NK-92 (cell line): ENCODE results near the gene KYNU.
"Not testable (repeated sequence)": the region's sequence is repeated elsewhere in the genome, so short reads cannot be mapped to it uniquely, and the experiment has no call there.

ENCODE experiments used
- DNase-seq: peaks from one replicate; lab custom pipeline; 2025; ENCODE audit not compliant: unreplicated experiment; lab: John Stamatoyannopoulos, UW

KYNU gene

DNA sequence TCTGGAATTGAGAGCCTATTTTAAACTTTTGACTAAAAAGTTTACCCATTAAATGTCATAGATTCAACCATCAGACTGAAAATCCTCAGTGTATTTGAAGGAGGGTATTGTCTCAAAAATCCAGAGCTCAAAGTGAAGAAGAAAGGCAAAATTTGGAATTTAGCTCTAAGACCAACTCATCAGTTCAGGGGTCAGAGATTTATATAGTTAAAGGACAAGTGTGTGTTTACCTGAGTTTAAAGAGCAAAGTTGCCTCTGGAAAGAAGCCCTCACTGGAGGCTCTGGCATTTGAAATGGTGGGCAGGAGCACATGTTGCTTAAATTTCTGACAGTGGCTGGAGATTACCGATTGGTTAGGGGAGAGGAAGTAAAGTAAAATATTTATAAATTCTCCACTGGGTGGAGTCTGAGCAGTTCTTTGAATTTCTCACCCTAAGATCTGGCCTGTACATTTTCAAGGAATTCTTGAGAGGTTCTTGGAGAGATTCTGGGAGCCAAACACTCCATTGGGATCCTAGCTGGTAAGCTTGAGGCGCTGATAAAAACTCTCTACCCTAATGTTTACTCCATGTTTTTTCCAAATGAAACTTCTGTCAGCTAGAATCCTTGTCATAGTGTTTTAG, at the start of gene KYNU:
TSS of gene KYNU (plus strand) at position 449 of the 623 bp plus-strand sequence. CDS start 7,704 bp downstream, outside the sequence.
- no peak for DNase-seq

DNA sequence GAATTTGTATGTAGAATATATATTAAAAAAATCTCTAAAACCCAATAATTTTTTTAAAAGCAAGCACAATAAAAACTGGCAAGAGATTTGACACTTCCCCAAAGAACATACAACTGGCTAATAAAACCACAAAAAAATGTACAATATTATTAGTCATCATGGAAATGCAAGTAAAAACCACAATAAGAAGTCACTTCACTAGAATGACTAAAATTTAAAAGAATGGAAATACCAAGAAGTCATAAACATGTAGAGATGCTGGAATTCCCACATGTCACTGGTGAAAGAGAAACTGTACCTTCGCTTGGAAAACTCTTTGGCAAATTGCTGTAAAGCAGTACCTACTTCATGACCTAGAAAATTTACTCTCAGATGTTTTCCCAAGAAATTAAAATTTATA, 43.4 kb upstream of the KYNU start:
- DNase-seq = no peak

DNA sequence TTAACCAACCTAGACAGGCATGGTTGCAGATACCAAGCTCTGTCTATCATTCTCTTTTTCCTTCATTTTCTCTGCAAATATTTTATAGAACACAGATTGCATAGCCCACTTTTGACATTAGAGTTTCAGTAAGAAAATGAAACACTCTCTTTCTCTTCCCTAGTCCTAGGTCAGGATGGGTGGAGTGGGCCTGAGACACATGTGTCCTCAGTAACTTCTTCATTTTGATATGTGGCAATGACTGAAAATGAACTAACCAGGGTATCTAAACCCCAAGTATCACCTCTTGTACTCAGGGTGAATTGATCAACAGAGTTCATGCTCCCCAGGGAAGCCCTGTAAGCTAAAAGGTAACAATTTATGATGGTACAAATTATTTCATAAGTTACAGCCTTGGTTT, 37.0 kb upstream of the KYNU start:
- DNase-seq = no peak

DNA sequence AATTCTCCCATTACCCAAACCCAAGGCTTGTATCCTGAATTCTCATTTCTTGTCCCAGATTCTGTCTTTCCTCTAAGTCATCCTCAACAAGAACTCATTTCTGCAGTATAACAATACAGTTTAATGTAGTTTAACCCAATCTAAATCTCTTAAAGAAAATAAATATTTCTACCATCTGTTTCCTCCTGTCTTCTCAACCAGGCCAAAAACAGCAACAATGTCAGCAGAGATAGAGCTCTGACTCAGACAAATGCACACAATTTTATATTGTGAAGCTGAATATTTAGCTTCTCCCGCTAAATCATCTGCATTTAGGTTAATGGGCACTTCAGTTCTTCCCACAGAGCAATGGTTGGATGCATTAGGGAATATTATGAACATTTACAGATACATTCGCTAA, 35.7 kb upstream of the KYNU start:
- DNase-seq = no peak

DNA sequence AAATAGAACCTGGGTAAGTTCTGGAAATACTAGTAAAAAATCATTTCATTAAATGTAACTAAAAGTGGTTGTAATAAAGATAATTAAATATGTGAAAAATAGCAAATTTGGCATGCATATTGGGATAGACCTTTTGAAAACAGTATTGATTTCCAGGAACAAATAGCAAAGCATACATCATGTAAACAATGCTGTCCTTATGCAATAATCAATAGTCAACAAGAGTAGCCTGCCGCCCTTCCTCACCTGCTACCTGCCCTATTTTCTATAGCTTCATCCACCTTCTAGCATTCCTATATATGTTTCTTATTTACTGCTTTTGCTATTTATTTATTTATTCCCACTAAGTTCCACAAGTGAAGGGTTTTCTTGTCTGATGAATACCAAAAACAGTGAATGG, 35.1 kb upstream of the KYNU start:
- no peak for DNase-seq

DNA sequence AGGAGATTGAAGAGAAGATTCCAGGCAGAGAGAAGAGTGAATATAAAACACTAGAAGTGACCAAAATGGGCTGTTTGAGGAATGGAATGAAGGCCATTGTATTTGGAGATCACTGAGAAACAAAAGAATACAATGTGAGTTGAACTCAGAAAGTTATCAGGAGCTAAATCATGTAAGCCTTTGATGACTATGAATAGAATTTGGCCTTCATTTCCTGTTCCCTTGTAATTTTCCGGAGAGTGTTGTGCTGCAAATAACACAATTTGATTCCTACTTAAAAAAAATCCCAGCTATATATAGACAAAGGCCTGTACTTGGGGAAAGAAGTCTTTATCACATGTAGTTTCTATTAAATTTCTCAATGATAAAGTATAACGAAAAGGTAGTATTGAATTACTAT, 33.7 kb upstream of the KYNU start:
- DNase-seq = no peak

DNA sequence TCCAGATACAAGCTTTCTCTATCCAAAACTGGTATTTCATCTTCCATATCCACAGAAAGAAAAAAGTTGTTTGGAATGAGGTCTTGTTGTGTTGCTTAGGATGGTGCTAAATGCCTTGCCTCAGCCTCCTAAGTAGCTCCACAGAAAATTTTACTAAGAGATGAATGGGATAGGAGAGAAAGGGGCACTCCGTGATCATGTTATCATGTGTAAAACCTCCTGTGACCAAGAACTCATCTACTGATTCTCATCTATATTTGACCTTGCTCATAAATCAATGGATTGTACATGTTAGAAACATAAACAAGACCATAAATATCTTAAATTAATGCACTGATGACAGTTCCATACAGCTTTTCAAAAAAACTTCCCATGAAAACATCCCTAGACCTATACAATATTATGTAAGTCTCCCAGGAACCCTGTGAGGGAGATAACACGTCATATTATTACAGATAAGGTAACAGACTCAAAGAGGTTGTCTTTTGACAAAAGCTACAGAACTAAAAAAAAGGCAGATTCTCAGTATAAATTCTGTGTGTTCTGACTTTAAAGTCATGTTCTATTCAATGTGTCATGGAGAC, 29.3 kb upstream of the KYNU start:
- no peak for DNase-seq

DNA sequence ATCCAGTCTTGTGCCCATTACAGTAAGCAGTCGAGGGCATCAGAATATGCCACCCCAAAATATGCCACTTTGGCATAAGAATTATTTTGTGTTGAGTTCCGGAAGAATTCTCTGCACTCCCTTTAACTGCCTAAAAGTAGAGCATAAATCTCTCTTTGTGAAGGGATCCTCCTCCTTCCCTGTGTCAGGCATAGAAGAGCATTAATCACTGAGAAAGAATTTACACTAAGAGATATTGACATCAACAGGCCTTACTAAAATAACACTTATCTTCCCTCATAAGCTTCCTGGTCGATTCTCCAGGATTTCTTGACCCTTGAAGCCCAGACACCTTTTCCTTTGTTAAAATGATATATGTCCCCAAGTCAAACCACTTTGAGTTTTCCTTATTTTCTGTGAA, 27.6 kb upstream of the KYNU start:
- no peak for DNase-seq

DNA sequence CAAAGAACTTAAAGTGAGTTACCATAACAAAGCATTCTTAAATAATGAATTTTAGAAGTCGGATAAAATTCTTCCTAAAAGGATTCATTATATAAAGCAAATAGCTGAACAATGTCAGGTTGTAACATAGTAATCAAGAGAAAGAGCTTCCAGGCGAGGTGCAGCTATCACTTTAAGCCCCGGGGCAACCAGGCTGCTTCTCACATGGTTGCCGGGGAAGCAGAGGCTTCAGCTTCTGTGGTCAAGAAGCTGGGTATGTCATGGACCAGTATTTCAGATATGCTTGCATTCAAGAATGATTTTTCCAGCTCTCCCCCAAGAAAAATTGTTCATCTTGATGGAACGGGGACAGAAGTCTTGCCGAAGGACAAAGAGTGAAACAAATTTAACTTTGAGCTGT, 23.6 kb upstream of the KYNU start:
- no peak for DNase-seq

DNA sequence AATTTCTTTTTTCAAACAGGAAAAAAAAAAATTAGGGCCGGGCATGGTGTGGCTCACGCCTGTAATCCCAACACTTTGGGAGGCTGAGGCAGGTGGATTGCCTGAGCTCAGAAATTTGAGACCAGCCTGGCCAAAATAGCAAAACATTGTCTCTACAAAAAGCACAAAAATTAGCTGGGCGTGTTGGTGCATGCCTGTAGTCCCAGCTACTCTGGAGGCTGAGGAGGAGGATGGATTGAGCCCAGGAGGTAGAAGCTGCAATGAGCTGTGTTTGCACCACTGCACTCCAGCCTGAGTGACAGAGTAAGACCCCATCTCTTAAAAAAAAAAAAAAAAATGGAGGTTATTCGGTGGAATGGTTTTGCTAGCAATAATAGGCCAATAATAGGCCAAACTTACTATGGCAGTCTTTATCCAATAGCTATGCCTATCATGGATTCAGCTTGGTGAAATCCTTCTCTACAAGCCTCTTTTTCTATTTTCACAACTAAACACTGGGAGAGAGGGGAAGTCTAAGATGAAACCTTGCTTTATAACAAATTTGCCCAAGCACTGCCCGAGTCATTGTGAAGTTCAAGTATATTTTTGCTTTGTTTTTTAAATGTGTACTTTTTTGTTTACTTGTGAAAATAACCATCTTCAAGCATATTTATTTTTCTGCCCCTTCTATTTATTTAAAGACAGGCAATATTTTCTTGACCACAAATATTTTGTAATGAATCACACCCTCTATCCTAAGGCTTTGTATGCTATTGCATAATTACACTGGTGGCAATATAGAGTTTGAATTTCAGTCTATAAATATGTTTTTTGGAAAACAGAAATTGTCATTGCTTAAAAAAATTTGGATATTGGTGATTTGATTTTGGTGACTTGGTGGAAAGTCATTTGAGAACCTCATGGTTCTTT, 20.0 kb upstream of the KYNU start:
- no peak for DNase-seq

DNA sequence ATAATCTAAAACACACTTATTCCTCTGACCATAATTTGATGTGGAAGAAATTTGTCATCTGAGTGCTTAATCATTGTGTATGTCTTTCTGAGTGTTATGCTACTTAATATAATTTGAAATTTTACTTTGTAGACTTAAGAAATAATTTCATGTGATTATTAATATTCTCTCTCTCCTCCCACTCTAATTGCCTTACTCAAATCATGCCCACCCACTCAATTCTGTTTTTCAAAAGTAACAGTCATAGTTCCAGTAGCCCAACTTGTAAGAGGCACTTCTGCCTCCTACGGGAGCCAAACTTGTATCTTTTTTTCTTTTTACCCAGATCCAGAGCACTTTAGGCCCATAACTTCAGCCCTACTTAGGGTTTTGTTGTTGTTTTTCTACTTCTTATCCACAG, 18.5 kb upstream of the KYNU start:
- no peak for DNase-seq

DNA sequence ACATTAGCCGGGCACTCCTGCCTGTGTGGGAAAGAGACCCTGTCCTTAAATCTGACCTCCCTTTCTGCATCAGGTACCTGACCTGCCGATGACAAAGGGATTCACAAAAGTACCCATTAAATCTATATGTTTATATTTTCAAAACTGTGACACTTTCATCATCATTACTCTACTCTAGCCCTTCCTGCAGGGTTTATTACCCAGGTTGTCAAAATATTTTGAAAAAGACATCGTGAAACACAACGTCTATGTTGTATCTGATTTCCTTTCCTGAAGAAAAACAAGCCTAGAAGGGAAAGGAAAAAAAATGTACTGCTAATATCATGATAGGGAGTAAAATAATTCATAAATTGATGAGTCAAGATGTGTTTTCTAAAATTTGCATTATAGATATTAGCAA, 15.2 kb upstream of the KYNU start:
- DNase-seq = no peak

DNA sequence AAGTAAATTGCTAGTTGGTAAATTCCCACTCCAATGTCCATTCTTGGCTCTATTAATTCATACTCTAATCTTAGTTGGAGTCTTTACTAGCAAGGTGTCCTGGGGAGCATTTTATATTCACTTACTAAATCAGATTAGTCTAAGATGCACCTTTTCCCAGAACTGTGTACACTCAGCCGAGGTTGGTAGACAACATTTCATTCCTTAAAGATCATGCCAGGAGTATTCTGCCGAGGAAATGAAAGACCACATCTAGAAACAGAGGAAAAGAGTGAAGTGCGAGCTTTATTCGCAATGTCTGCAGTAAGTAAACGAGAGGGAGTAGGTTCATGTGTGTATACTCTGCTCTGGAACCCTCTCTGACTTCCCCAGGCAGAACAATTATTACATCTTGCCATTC, 14.6 kb upstream of the KYNU start:
- no peak for DNase-seq

DNA sequence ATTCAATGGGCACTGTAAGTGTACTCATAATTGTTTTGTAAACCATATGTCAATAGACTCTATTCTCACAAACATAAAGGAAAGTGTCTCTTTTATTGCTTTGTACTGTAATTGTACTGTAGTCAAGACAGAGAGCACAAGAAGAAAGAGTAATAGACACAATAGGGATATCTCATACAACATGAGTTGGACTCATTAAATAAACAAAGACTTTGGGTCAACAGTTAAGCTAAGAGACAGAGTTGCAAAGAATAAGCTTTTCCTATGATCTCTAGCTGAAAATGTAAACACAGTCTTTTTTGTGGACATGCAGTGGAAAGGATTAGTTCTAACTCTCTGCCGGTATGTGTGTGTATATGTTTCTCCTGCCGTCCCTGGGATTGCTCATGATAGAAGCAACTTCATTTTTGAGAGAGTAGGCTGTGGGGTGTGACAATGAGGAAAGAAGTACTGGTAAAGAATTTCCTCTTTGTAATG, 13.9 kb upstream of the KYNU start:
- DNase-seq = no peak

DNA sequence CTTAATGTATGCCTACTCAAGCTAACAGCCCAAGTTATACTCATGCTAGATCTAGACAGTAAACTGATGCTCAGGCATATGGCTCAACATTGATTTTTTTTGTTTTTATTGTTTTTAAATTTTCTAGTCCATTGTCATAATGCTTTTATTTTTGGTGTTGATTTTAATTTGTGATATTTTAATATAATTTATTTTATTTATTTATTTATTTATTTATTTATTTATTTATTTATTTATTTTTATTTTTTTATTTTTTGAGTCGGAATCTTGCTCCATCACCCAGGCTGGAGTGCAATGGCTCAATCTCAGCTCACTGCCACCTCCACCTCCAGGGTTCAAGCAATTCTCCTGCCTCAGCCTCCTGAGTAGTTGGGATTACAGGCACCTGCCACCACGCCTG, 12.9 kb upstream of the KYNU start:
- not testable (repeated sequence) for DNase-seq

DNA sequence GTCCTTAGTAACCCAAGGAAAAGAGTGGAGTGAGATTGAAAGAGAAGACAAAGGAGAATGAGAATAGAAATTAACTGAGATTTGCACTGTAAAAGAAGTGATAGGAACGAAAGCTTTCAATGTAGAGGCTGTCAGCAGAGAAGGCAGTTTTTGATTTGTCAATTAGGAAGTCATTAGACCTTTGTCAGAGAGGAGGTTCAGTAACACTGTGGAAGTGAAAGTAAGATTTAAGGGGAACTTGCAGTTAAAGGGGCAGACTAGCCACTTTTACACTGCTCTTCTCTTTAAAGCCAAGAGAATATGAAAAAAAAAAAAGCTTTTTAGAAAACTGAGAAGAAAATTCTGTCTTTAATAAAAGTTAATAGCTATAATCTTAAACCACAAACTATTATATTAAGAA, 11.5 kb upstream of the KYNU start:
- no peak for DNase-seq

DNA sequence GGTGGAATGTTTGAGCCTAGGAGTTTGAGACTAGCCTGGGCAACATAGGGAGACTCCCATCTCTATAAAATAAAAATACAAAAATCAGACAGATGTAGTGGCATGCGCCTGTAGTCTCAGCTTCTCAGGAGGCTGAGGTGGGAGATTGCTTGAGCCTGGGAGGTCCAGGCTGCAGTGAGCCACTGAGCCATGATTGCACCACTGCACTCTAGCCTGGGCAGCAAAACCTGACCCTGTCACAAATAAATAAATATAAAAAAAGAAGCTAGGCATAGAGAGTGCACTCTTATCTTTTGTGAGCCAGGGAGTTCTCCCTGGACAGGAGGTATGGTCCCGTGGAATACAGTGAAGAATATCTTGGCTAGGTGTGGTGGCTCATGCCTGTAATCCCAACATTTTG, 11.0 kb upstream of the KYNU start:
- no peak for DNase-seq

DNA sequence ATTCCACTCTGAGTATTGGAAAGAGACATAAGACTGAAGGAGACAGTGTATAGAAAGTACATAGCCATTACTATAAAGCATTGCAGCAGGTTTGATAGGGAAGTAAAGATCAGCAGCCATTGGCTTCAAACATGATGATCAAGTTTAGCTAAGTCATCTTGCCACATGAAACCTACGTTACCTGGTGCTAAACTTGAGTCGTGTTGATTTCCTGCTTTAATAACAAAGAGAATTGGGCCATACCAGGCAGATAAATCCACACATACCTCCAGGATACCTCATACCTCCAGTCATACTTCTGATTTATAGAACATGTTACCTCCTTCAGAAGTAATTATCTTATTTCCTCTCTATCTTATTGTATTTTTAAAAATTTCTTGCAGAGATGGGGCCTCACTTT, 10.3 kb upstream of the KYNU start:
- no peak for DNase-seq

DNA sequence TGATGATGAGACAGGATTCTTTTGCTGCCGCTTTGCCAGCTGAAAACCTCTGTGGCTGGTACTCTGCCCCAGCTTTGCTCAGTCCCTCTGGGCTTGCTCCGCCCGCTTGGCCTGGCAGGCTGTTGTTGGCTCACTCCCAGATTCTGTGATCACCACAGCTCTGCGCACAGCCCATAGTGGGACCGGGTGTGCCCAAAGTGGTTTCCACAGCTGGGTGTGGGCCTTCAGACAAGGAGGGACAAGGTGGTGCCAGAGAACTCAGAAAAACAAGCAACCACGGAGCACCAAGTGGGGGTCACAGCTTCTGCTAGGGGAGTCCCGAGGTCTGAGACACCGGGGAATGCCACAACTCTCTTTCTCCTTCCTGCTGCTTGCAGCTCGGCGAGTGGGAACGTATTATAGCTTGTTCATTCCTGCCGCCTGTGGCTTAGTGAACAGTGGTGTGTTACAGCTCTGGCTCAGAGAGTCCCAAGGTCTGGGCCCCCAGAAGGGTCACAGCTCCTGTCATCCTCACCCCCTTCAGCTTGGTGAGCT, 9.2 kb upstream of the KYNU start:
- no peak for DNase-seq

DNA sequence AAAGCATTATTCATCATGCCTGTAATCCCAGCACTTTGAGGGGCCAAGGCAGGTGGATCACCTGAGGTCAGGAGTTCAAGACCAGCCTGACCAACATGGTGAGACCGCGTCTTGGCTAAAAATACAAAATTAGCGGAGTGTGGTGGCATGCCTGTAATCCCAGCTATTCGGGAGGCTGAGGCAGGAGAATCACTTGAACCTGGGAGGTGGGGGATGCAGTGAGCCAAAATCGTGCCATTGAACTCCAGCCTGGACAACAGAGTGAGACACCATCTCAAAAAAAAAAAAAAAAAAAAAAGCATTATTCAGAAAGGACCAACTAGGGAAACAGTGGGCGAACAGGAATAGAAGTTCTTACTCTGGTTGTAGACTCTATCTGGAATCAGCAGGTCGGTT, 8.4 kb upstream of the KYNU start:
- not testable (repeated sequence) for DNase-seq

DNA sequence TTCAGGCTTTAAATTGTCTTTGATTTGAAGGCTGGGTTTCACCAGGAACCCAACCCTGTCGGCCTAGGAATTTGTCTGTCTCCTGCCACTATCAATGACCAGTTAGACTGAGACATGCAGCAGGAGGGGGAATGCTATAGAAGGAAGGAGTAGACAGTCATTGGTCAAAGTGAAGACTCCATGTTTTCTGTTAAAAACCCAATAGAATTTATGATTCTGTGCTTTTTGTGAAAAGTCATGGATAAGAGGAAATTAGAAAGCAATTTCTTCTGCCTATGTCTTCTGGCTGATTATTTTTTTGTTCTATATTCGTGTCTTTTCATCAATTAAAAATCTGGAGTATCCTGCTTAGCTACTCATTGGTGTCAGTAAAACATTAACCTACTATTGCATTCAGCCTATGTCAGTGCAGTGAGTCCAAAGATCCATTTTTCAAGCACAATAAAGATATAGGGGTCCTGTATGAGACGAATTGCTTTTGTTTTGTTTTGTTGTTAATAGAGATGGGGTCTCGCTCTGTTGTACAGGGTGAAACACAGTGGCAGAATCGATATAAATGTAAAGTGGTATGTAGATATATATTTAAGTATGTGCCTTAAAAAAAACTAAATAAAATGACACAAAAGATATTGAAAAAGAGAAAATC, 7.9 kb upstream of the KYNU start:
- no peak for DNase-seq
